Prostate gland (tissue), 2 donors: ENCODE data around the gene GHR. TPM values are rescaled to one million over a fixed set of nuclear protein-coding genes. Genes with fewer than 3 reads are reported as not detected.

ENCODE experiments used
- DNase-seq: peaks from one replicate; pipeline ENCODE4 v3.0.0-alpha.2; 2019; ENCODE audit warnings: low spot score
- H3K27ac ChIP-seq, 2 donors: fragments of 200-600 bp; sonication (generic); 2 replicates each; pipeline ENCODE4 v1.5.1; 2017 to 2019
- H3K27me3 ChIP-seq: fragments of 200-600 bp; sonication (generic); replicated peaks from 2 replicates; pipeline ENCODE4 v1.5.1; 2019; ENCODE audit not compliant: insufficient read depth
- H3K36me3 ChIP-seq, 2 donors: fragments of 200-600 bp; sonication (generic); 1 replicate in 1 of 2; 2 replicates in 1 of 2; pipeline versions ENCODE4 v1.5.1 to v1.8.1; 2017 to 2019
- H3K4me1 ChIP-seq: fragments of 200-600 bp; sonication (generic); replicated peaks from 2 replicates; pipeline ENCODE4 v1.5.1; 2019
- H3K4me3 ChIP-seq, 2 donors: fragments of 200-600 bp; sonication (generic); 2 replicates each; pipeline ENCODE4 v1.5.1; 2017 to 2019
- H3K9me3 ChIP-seq: fragments of 200-600 bp; sonication (generic); 2 replicates; pipeline ENCODE4 v1.5.1; 2017
- POLR2A ChIP-seq: fragments of 450-650 bp; IDR thresholded peaks from one replicate; pipeline ENCODE4 v1.6.1; 2016; ENCODE audit warnings: antibody characterized with exemption, mild to moderate bottlenecking
- POLR2AphosphoS5 ChIP-seq: sonication (generic); formaldehyde crosslinking; IDR thresholded peaks from one replicate; pipeline ENCODE4 v1.6.1; 2017; ENCODE audit warnings: antibody characterized with exemption
- WGBS: methylation state at CpG from one replicate; pipeline ENCODE4 v1.1.5; 2018; 5-methylcytosine and 5-hydroxymethylcytosine counted together
- intact Hi-C: fragments of 100-400 bp; cut with DNase I; formaldehyde crosslinking; loops from one replicate; pipeline ENCODE4 v1.14.2; 2022
- total RNA-seq, 2 donors: library from RNA; depleted of rRNA; stranded (reverse); fragments of >200 nt; gene quantifications; one replicate each; pipeline ENCODE4 v1.1.0, GENCODE V29; 2016
- TF ChIP-seq, protein P1 (sequence below), 4 experiments: fragments of 200-600 bp in 2 of 4; fragments of 450-650 bp in 2 of 4; sonication (generic) in 2 of 4; IDR thresholded peaks; 1 replicate in 3 of 4; 2 replicates in 1 of 4; pipeline ENCODE4 v1.5.1; 2016 to 2019; ENCODE audit warnings: antibody characterized with exemption in 4 of 4, mild to moderate bottlenecking in 2 of 4, moderate library complexity in 2 of 4

GHR gene
- total RNA-seq, 2 donors from 2014 or later, result 11.8 to 15.5 TPM

DNA sequence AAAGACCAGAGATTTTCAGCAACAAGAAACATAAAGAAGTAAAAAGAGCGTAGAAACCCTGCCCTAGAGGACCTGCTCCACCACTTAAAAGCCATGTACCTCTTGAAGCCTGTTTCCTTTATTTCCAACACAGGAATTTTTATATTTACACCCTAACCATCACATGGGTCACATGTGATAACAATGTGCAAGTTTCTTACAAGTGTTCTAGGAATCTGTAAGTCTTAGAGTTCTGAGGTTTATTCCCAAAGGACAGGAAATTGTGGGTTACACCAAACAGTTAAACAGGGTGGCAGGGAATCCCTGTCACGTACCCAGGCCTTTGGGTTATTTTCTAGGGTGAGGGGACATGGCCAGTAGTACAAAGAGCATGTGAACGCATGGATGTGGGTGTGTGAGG lies 224.8 kb downstream of the GHR start:
- no peak for DNase-seq

DNA sequence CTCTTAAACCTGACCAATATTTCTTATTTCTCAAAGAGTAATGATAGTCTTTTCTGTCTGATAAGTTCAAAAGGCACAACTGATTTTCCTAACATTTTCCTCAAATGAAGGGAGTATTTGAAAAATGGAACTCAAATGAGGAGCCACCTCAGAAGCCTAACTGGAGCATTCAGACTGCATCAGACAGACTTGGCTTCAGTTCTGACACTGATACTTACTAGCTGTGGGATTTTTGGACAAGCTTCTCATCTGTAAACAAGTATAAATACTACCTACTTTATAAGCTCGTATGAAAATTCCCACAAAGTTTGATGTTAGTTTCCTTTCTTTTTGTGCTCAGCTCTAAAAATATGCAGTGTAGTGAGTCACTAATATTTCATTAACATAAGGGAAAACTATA lies 225.7 kb downstream of the GHR start:
- Histone ChIP-seq H3K9me3 (no peaks in the 10 kb centered on the region), H3K36me3 (no peaks in the 10 kb centered on the region), H3K4me1 (no peaks in the 10 kb centered on the region), H3K27ac (no peak overlapping the region), H3K27me3 (no peaks in the 10 kb centered on the region), H3K4me3 (no peak overlapping the region)
- WGBS, result 11% methylated on average over 1 of the region's 1 CpG
- intact Hi-C loops, result no loop called here
- TF ChIP-seq, protein P1, sequence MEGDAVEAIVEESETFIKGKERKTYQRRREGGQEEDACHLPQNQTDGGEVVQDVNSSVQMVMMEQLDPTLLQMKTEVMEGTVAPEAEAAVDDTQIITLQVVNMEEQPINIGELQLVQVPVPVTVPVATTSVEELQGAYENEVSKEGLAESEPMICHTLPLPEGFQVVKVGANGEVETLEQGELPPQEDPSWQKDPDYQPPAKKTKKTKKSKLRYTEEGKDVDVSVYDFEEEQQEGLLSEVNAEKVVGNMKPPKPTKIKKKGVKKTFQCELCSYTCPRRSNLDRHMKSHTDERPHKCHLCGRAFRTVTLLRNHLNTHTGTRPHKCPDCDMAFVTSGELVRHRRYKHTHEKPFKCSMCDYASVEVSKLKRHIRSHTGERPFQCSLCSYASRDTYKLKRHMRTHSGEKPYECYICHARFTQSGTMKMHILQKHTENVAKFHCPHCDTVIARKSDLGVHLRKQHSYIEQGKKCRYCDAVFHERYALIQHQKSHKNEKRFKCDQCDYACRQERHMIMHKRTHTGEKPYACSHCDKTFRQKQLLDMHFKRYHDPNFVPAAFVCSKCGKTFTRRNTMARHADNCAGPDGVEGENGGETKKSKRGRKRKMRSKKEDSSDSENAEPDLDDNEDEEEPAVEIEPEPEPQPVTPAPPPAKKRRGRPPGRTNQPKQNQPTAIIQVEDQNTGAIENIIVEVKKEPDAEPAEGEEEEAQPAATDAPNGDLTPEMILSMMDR (IDR thresholded peaks at IDR 0.05), result no peak
- no peak for TF ChIP-seq POLR2A
- no peak for TF ChIP-seq POLR2AphosphoS5
- DNase-seq, result no peak

More for the DNA sequence above, 224.8 kb downstream of the GHR start:
- 75% methylated on average over 3 of the region's 3 CpGs for WGBS
- H3K4me1 ChIP-seq, result no peaks in the 10 kb centered on the region
- intact Hi-C loops, result no loop called here
- no peaks in the 10 kb centered on the region for H3K36me3 ChIP-seq
- H3K4me3 ChIP-seq, result no peak overlapping the region
- H3K9me3 ChIP-seq, result no peaks in the 10 kb centered on the region
- no peak overlapping the region for H3K27ac ChIP-seq
- TF ChIP-seq POLR2A (no peak), POLR2AphosphoS5 (no peak)
- TF ChIP-seq, protein P1 (IDR thresholded peaks at IDR 0.05), result no peak
- H3K27me3 ChIP-seq, result no peaks in the 10 kb centered on the region

DNA sequence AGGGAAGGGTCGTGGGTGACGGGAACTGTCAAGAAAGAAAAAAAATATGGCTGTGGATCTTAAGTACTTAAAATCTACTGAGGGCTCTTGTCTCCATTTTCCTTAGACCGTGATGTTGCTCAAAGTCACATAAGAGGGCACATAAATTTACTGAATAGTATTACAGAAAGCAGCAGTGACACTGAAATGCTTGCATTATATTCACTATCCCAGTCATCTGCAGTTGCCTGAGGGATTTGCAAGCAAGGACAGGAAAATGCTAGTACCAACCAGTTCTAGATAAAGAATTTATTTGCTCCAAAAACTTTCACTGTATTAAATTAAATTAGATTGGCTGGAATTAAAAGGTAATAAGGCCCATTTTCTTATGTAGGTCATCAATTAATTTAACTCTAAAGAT lies 226.8 kb downstream of the GHR start:
- intact Hi-C loops, result loop anchor here (10.0 kb wide), 1 partner anchor 225 kb away; the partner anchor contains the start of gene GHR

DNA sequence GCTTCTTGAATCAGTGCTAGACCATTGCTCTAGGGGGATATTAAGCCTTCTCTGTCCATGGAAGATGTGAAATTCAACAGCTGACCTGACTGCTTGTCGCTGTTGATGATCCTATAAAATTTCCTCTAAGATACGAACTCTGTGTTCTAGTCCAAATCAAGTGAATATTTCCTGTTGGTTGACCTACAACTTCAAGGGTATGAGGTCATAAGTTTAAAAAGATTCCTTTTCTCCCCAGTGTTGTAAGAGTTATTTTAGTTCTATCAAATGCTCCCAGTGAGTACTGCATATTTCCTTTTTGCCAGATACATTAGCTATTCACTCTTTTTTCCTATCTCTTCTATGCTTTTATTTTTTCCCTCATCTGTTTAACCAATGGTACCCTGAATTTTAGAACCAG lies 230.5 kb downstream of the GHR start:
- Histone ChIP-seq H3K27me3 (no peaks in the 10 kb centered on the region), H3K9me3 (no peaks in the 10 kb centered on the region), H3K36me3 (no peaks in the 10 kb centered on the region), H3K4me3 (no peak overlapping the region), H3K27ac (no peak overlapping the region), H3K4me1 (no peaks in the 10 kb centered on the region)
- TF ChIP-seq, protein P1 (IDR thresholded peaks at IDR 0.05), result no peak
- TF ChIP-seq POLR2AphosphoS5 (no peak), POLR2A (no peak)
- DNase-seq, result no peak
- intact Hi-C loops, result loop anchor here (10.0 kb wide), 1 partner anchor 229 kb away; the partner anchor contains the start of gene GHR
- 81% methylated on average over 2 of the region's 2 CpGs for WGBS

More for the DNA sequence above, 226.8 kb downstream of the GHR start:
- 77% methylated on average over 3 of the region's 3 CpGs for WGBS
- no peaks in the 10 kb centered on the region for H3K4me1 ChIP-seq
- H3K27ac ChIP-seq, result no peak overlapping the region
- H3K36me3 ChIP-seq, result no peaks in the 10 kb centered on the region
- no peaks in the 10 kb centered on the region for H3K27me3 ChIP-seq
- TF ChIP-seq POLR2AphosphoS5 (no peak), POLR2A (no peak)
- TF ChIP-seq, protein P1 (IDR thresholded peaks at IDR 0.05), result no peak
- no peak overlapping the region for H3K4me3 ChIP-seq
- DNase-seq, result no peak
- no peaks in the 10 kb centered on the region for H3K9me3 ChIP-seq

DNA sequence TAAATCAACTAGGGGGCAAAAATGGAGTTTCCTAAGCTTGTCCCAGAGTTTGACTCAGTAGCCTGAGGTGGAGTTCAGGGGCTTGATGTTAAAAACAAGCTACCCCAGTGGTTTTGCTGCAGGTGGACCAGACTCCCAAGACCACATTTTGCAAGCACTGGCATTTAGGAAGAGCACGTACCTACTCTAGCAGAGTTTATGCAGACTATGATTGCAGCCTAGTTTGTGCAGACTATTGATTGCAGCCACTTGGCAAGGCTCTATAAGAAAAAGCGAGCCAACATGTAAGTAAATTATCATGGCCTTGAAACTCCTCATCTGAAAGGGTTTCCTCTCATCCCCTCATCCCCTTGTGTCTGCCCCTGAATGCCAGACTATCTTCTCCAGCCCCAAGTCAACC lies 231.4 kb downstream of the GHR start:
- TF ChIP-seq POLR2AphosphoS5 (no peak), POLR2A (no peak)
- TF ChIP-seq, protein P1 (IDR thresholded peaks at IDR 0.05), result no peak
- H3K4me1 ChIP-seq, result no peaks in the 10 kb centered on the region
- H3K27me3 ChIP-seq, result no peaks in the 10 kb centered on the region
- no peaks in the 10 kb centered on the region for H3K9me3 ChIP-seq
- H3K36me3 ChIP-seq, result no peaks in the 10 kb centered on the region
- DNase-seq, result no peak
- intact Hi-C loops, result loop anchor here (10.0 kb wide), 1 partner anchor 230 kb away; the partner anchor contains the start of gene GHR
- 96% methylated on average over 2 of the region's 2 CpGs for WGBS
- H3K27ac ChIP-seq, result no peak overlapping the region
- H3K4me3 ChIP-seq, result no peak overlapping the region
